PFSK-1 (cell line): ENCODE data around the gene ZNF664.

Source experiments
- FOXP2 ChIP-seq: optimal IDR thresholded peaks from 2 replicates; pipeline ENCODE3; 2011; ENCODE audit warnings: borderline replicate concordance, control low read depth, inconsistent platforms; ENCODE audit not compliant: insufficient read depth; ENCODE audit errors: extremely low read length, extremely low read depth
- POLR2AphosphoS5 ChIP-seq: IDR thresholded peaks from 2 replicates; pipeline ENCODE4 v1.6.1; 2012; ENCODE audit warnings: low read depth, mild to moderate bottlenecking, control low read depth, low read length, moderate library complexity
- TAF1 ChIP-seq: IDR thresholded peaks from 2 replicates; pipeline ENCODE4 v1.6.1; 2012; ENCODE audit warnings: low read length, control low read depth, borderline replicate concordance; ENCODE audit not compliant: insufficient read depth

DNA sequence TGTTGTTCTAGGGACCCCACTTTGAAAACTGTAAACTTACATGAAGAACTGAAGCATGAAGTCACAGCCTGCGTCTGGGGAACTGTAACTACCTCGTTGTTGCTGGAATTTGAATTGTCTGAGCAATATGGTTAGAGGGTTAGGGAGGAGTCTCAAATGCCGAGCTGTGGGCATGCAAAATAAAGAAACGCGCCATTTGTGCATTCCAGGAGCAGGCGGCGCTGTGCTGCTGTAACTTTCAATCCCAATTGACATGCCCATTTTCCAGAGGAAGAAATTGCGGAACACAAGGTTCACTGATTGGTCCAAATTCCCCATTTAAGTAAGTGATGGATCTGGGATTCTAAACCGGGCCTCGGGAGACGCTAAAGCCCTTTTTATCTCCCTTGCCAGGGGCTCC is 61.3 kb downstream of the ZNF664 start:
- TF ChIP-seq TAF1 (no peak), FOXP2 (no peak), POLR2AphosphoS5 (no peak)
